HEK293 (cell line): ENCODE data around the gene TNKS1BP1.
"Not testable (repeated sequence)": the region's sequence is repeated elsewhere in the genome, so short reads cannot be mapped to it uniquely, and the experiment has no call there.

Experiments used
- CTCF ChIA-PET: fragments of 350-600 bp; formaldehyde crosslinking; extraction: SDS; loops from one replicate; lab custom pipeline; 2021; ENCODE audit warnings: antibody characterized with exemption; lab: Yijun Ruan, JAX
- POLR2A ChIA-PET: fragments of 300-600 bp; formaldehyde crosslinking; extraction: SDS; loops from one replicate; lab custom pipeline; 2020; ENCODE audit warnings: antibody characterized with exemption, inconsistent platforms; lab: Yijun Ruan, JAX
- H3K27ac ChIP-seq: fragments of 200-500 bp; sonication (Bioruptor generic); 2 replicates; pipeline ENCODE4 v1.5.1; 2014; ENCODE audit warnings: low read depth, low read length, control low read depth, inconsistent platforms; ENCODE audit errors: extremely low read depth
- H3K36me3 ChIP-seq, 2 experiments: fragments of 200-500 bp in 1 of 2; sonication (Bioruptor generic) in 1 of 2; 1 replicate in 1 of 2; 2 replicates in 1 of 2; pipeline ENCODE4 v1.5.1; 2014 to 2017; ENCODE audit warnings: inconsistent platforms in 2 of 2, low read length in 2 of 2; ENCODE audit not compliant: control insufficient read depth in 2 of 2, insufficient read depth in 1 of 2
- H3K4me1 ChIP-seq: fragments of 200-500 bp; sonication (Bioruptor generic); 2 replicates; pipeline ENCODE4 v1.5.1; 2014; ENCODE audit warnings: mild to moderate bottlenecking, low read length, inconsistent platforms; ENCODE audit not compliant: control insufficient read depth, insufficient read depth
- H3K4me3 ChIP-seq: 2 replicates; pipeline ENCODE4 v1.5.1; 2011; ENCODE audit warnings: low read depth, mild to moderate bottlenecking, control low read depth, low read length, moderate library complexity
- H3K9me3 ChIP-seq: fragments of 200-500 bp; sonication (Bioruptor generic); 2 replicates; pipeline ENCODE4 v1.5.1; 2014; ENCODE audit warnings: low read depth, low read length, inconsistent platforms; ENCODE audit not compliant: control insufficient read depth, insufficient read depth
- GLI2 ChIP-seq: fragments of 450-650 bp; formaldehyde crosslinking; IDR thresholded peaks from 2 replicates; pipeline ENCODE4; 2017; ENCODE audit warnings: missing biosample characterization, missing genetic modification characterization, low read depth, borderline replicate concordance
- ZBTB20 ChIP-seq: fragments of 450-650 bp; formaldehyde crosslinking; IDR thresholded peaks from 2 replicates; pipeline ENCODE4 v1.5.1; 2016; ENCODE audit warnings: missing biosample characterization, missing genetic modification characterization
- ZFP3 ChIP-seq: fragments of 450-650 bp; formaldehyde crosslinking; IDR thresholded peaks from 2 replicates; pipeline ENCODE4 v1.5.1; 2016; ENCODE audit warnings: low read depth, missing biosample characterization, missing genetic modification characterization
- ZNF146 ChIP-seq: fragments of 450-650 bp; formaldehyde crosslinking; IDR thresholded peaks from 2 replicates; pipeline ENCODE4 v1.5.1; 2016; ENCODE audit warnings: missing biosample characterization, missing genetic modification characterization
- ZNF169 ChIP-seq: fragments of 450-650 bp; formaldehyde crosslinking; IDR thresholded peaks from 2 replicates; pipeline ENCODE4 v1.5.1; 2016; ENCODE audit warnings: missing biosample characterization, missing genetic modification characterization
- ZNF175 ChIP-seq: fragments of 450-650 bp; formaldehyde crosslinking; IDR thresholded peaks from 2 replicates; pipeline ENCODE4 v1.5.1; 2016; ENCODE audit warnings: missing biosample characterization, missing genetic modification characterization
- ZNF324 ChIP-seq: fragments of 450-650 bp; formaldehyde crosslinking; IDR thresholded peaks from 2 replicates; pipeline ENCODE4 v1.5.1; 2016; ENCODE audit warnings: missing biosample characterization, missing genetic modification characterization
- ZNF394 ChIP-seq: fragments of 450-650 bp; formaldehyde crosslinking; IDR thresholded peaks from 2 replicates; pipeline ENCODE4 v1.5.1; 2016; ENCODE audit warnings: missing biosample characterization, missing genetic modification characterization, mild to moderate bottlenecking, moderate library complexity, borderline replicate concordance
- ZNF514 ChIP-seq: fragments of 450-650 bp; formaldehyde crosslinking; IDR thresholded peaks from 2 replicates; pipeline ENCODE4 v1.5.1; 2016; ENCODE audit warnings: missing biosample characterization, missing genetic modification characterization
- ZNF529 ChIP-seq: fragments of 450-650 bp; formaldehyde crosslinking; IDR thresholded peaks from 2 replicates; pipeline ENCODE4 v1.5.1; 2017; ENCODE audit warnings: missing genetic modification characterization, missing biosample characterization; ENCODE audit not compliant: insufficient replicate concordance
- ZNF561 ChIP-seq: fragments of 450-650 bp; IDR thresholded peaks from 2 replicates; pipeline ENCODE4 v1.5.1; 2018; ENCODE audit warnings: missing biosample characterization, missing genetic modification characterization, borderline replicate concordance
- ZNF610 ChIP-seq: fragments of 450-650 bp; formaldehyde crosslinking; IDR thresholded peaks from 2 replicates; pipeline ENCODE4 v1.5.1; 2016; ENCODE audit warnings: missing biosample characterization, missing genetic modification characterization, borderline replicate concordance
- ZNF621 ChIP-seq: fragments of 450-650 bp; formaldehyde crosslinking; IDR thresholded peaks from 2 replicates; pipeline ENCODE4 v1.5.1; 2017; ENCODE audit warnings: missing biosample characterization, missing genetic modification characterization
- ZNF768 ChIP-seq: fragments of 450-650 bp; formaldehyde crosslinking; IDR thresholded peaks from 2 replicates; pipeline ENCODE4 v1.5.1; 2018; ENCODE audit warnings: missing biosample characterization, mild to moderate bottlenecking, missing genetic modification characterization
- ZNF830 ChIP-seq: fragments of 450-650 bp; IDR thresholded peaks from 2 replicates; pipeline ENCODE4 v1.5.0; 2018; ENCODE audit warnings: missing biosample characterization, missing genetic modification characterization, low read depth, mild to moderate bottlenecking, moderate library complexity
- ZNF843 ChIP-seq: fragments of 450-650 bp; formaldehyde crosslinking; IDR thresholded peaks from 2 replicates; pipeline ENCODE4 v1.5.1; 2016; ENCODE audit warnings: missing biosample characterization, missing genetic modification characterization
- ZSCAN23 ChIP-seq: fragments of 450-650 bp; formaldehyde crosslinking; IDR thresholded peaks from 2 replicates; pipeline ENCODE4 v1.5.1; 2016; ENCODE audit warnings: missing biosample characterization, missing genetic modification characterization
- TF ChIP-seq, protein P1 (sequence below): fragments of 450-650 bp; formaldehyde crosslinking; IDR thresholded peaks from 2 replicates; pipeline ENCODE4 v1.5.1; 2016; ENCODE audit warnings: missing biosample characterization, missing genetic modification characterization
- TF ChIP-seq, protein P2 (sequence below): fragments of 450-650 bp; formaldehyde crosslinking; IDR thresholded peaks from 2 replicates; pipeline ENCODE4 v1.5.1; 2016; ENCODE audit warnings: missing biosample characterization, missing genetic modification characterization

TNKS1BP1 gene

GRCh38 chr11:57363131-57364080, 38.7 kb upstream of the TNKS1BP1 start (continued):
- TF ChIP-seq, protein P1, sequence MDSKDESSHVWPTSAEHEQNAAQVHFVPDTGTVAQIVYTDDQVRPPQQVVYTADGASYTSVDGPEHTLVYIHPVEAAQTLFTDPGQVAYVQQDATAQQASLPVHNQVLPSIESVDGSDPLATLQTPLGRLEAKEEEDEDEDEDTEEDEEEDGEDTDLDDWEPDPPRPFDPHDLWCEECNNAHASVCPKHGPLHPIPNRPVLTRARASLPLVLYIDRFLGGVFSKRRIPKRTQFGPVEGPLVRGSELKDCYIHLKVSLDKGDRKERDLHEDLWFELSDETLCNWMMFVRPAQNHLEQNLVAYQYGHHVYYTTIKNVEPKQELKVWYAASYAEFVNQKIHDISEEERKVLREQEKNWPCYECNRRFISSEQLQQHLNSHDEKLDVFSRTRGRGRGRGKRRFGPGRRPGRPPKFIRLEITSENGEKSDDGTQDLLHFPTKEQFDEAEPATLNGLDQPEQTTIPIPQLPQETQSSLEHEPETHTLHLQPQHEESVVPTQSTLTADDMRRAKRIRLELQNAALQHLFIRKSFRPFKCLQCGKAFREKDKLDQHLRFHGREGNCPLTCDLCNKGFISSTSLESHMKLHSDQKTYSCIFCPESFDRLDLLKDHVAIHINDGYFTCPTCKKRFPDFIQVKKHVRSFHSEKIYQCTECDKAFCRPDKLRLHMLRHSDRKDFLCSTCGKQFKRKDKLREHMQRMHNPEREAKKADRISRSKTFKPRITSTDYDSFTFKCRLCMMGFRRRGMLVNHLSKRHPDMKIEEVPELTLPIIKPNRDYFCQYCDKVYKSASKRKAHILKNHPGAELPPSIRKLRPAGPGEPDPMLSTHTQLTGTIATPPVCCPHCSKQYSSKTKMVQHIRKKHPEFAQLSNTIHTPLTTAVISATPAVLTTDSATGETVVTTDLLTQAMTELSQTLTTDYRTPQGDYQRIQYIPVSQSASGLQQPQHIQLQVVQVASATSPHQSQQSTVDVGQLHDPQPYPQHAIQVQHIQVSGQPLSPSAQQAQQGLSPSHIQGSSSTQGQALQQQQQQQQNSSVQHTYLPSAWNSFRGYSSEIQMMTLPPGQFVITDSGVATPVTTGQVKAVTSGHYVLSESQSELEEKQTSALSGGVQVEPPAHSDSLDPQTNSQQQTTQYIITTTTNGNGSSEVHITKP (tag by site-specific recombination) = no peak
- no peak for TF ChIP-seq ZNF169 (tag by site-specific recombination)

DNA sequence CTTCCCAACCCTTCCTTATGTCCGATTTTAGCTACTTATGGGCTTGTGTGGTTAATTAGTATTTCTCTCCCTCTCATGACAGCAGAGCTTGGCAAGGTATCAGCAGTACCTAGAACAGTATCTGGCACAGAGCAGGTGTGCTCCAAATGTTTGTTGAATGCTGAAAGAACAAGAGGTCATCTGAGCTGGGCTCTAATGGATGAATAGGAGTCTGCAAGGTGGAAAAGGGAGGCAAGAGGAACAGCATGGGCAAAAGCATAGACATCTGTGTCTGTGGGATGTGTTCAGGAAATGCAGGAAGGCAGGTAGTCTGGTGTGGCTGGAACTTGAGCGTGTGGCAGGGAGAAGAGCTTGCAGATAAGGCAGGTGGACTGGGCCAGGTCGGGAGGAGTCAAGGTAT, 37.2 kb upstream of the TNKS1BP1 start:
- Histone ChIP-seq H3K4me3 (no peak overlapping the region), H3K36me3 (no peaks in the 10 kb centered on the region), H3K27ac (no peak overlapping the region), H3K4me1 (no peaks in the 10 kb centered on the region), H3K9me3 (no peaks in the 10 kb centered on the region)
- peak; percentile 65; the same call in 1 of the 2 replicates for TF ChIP-seq ZFP3 (tag by site-specific recombination)
- no peak for TF ChIP-seq ZNF843 (tag by site-specific recombination)
- CTCF ChIA-PET = interaction anchor here (0.7 to 1.0 kb wide), 2 partner anchors 9 to 96 kb away, joined by 3 to 7 read pairs; no protein-coding TSS in a partner anchor
- POLR2A ChIA-PET = no interaction called here

GRCh38 chr11:57361420-57361819, 36.7 kb upstream of the TNKS1BP1 start:
- H3K36me3 ChIP-seq, H3K4me1 ChIP-seq, H3K4me3 ChIP-seq, H3K27ac ChIP-seq, POLR2A ChIA-PET, H3K9me3 ChIP-seq: not testable (repeated sequence)
- CTCF ChIA-PET = interaction anchor here (0.6 to 0.9 kb wide), 4 partner anchors 8 to 438 kb away, joined by 3 read pairs; no protein-coding TSS in a partner anchor
- TF ChIP-seq ZNF146 (tag by site-specific recombination) = peak; percentile 94

DNA sequence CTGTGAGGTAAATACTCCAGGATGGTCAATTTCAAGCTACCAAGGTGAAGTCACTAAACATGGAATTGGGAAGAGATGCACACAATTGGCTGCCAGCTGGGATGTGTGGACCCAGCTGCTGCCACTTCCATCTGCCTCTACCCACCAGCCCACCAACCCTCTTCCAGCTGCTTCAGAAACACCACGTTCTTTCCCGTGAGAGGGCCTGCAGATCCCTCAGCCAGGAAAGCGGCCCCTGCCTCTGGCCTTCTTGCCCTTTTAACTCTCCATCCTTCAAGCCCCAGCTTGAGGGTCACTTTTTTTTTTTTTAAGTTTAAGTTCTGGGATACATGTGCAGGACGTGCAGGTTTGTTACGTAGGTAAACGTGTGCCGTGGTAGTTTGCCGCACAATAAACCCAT, 36.2 kb upstream of the TNKS1BP1 start:
- Histone ChIP-seq H3K4me1 (no peaks in the 10 kb centered on the region), H3K36me3 (no peaks in the 10 kb centered on the region), H3K4me3 (no peak overlapping the region), H3K27ac (no peak overlapping the region), H3K9me3 (no peaks in the 10 kb centered on the region)
- POLR2A ChIA-PET = no interaction called here
- CTCF ChIA-PET = interaction anchor here (0.6 to 3.1 kb wide), 7 partner anchors 8 to 439 kb away, joined by 3 to 10 read pairs (median 3); no protein-coding TSS in a partner anchor
- TF ChIP-seq, protein P1 (tag by site-specific recombination) = no peak
- TF ChIP-seq ZNF621 = no peak
- TF ChIP-seq ZNF561 (tag by site-specific recombination) = no peak
- no peak for TF ChIP-seq ZNF324
- TF ChIP-seq ZNF514 = no peak
- no peak for TF ChIP-seq ZNF830 (tag by site-specific recombination)
- no peak for TF ChIP-seq GLI2 (tag by site-specific recombination)
- no peak for TF ChIP-seq ZNF610 (tag by site-specific recombination)
- no peak for TF ChIP-seq ZSCAN23 (tag by site-specific recombination)
- no peak for TF ChIP-seq ZBTB20
- TF ChIP-seq ZNF394 (tag by site-specific recombination) = no peak
- TF ChIP-seq ZNF529 (tag by site-specific recombination) = no peak
- no peak for TF ChIP-seq ZNF768 (tag by site-specific recombination)
- no peak for TF ChIP-seq ZNF175
- TF ChIP-seq, protein P2, sequence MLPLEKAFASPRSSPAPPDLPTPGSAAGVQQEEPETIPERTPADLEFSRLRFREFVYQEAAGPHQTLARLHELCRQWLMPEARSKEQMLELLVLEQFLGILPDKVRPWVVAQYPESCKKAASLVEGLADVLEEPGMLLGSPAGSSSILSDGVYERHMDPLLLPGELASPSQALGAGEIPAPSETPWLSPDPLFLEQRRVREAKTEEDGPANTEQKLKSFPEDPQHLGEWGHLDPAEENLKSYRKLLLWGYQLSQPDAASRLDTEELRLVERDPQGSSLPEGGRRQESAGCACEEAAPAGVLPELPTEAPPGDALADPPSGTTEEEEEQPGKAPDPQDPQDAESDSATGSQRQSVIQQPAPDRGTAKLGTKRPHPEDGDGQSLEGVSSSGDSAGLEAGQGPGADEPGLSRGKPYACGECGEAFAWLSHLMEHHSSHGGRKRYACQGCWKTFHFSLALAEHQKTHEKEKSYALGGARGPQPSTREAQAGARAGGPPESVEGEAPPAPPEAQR = no peak
